Calu3 (cell line): ENCODE measurements around the gene CSMD2. TPM values are rescaled to one million over a fixed set of nuclear protein-coding genes. Genes with fewer than 3 reads are reported as not detected.

Source experiments
- BruUV-seq: library from RNA; stranded (reverse); fragments of 400-500 nt; replicated peaks from 2 replicates; lab custom pipeline; 2021; lab: Mats Ljungman, UMichigan
- CTCF ChIA-PET: fragments of 300-600 bp; sonication (Branson Sonifier 250); formaldehyde crosslinking; loops from one replicate; lab custom pipeline; 2022; ENCODE audit warnings: antibody characterized with exemption; lab: Charles Lee
- DNase-seq: peaks from one replicate; pipeline ENCODE4 v3.0.0; 2022
- H3K27ac Mint-ChIP-seq: one replicate; pipeline ENCODE4 v1.8.0; 2022; ENCODE audit warnings: mixed read lengths; ENCODE audit not compliant: unreplicated experiment
- H3K27me3 Mint-ChIP-seq: one replicate; pipeline ENCODE4 v1.8.0; 2022; ENCODE audit warnings: mixed read lengths; ENCODE audit not compliant: unreplicated experiment
- H3K36me3 Mint-ChIP-seq: one replicate; pipeline ENCODE4 v1.8.0; 2022; ENCODE audit warnings: mild to moderate bottlenecking, moderate library complexity, mixed read lengths; ENCODE audit not compliant: insufficient read depth, unreplicated experiment
- H3K4me1 Mint-ChIP-seq: one replicate; pipeline ENCODE4 v1.8.0; 2022; ENCODE audit warnings: mild to moderate bottlenecking, low read depth, mixed read lengths; ENCODE audit not compliant: unreplicated experiment
- H3K4me3 Mint-ChIP-seq: one replicate; pipeline ENCODE4 v1.8.0; 2022; ENCODE audit warnings: mild to moderate bottlenecking, low read depth, moderate library complexity, mixed read lengths; ENCODE audit not compliant: unreplicated experiment
- H3K9me3 Mint-ChIP-seq: one replicate; pipeline ENCODE4 v1.8.0; 2022; ENCODE audit warnings: low read depth, mixed read lengths; ENCODE audit not compliant: unreplicated experiment
- CTCF ChIP-seq: fragments of 200-600 bp; IDR thresholded peaks from one replicate; pipeline ENCODE4 v1.8.0; 2022; ENCODE audit warnings: antibody characterized with exemption; ENCODE audit not compliant: unreplicated experiment
- intact Hi-C: fragments of 100-400 bp; cut with micrococcal nuclease; formaldehyde crosslinking; loops from one replicate; pipeline ENCODE4 v1.10.0; 2022; ENCODE audit not compliant: unreplicated experiment
- total RNA-seq: library from RNA; stranded (reverse); gene quantifications from 2 replicates; pipeline ENCODE4 v1.2.3, GENCODE V29; 2022

Gene CSMD2
- total RNA-seq, 1 experiment from 2014 or later, result not detected

- Mint-ChIP-seq H3K27ac (no peak overlapping the region), H3K9me3 (peaks cover 9% of the 10 kb centered on the region), H3K36me3 (no peaks in the 10 kb centered on the region), H3K4me1 (no peaks in the 10 kb centered on the region), H3K4me3 (no peak overlapping the region), H3K27me3 (no peaks in the 10 kb centered on the region)
- intact Hi-C loops, result no loop called here
- DNase-seq, result no peak
- no peak for TF ChIP-seq CTCF
- BruUV-seq, result no TSS peak
- CTCF ChIA-PET, result no interaction called here
Measured at GRCh38 chr1:33943978-33944377, 221.1 kb downstream of the CSMD2 start.

- intact Hi-C loops, result no loop called here
- Mint-ChIP-seq H3K4me1 (no peaks in the 10 kb centered on the region), H3K27me3 (peaks cover 16% of the 10 kb centered on the region), H3K27ac (no peak overlapping the region), H3K9me3 (peaks cover 12% of the 10 kb centered on the region), H3K4me3 (no peak overlapping the region), H3K36me3 (no peaks in the 10 kb centered on the region)
- no peak for TF ChIP-seq CTCF
- no TSS peak for BruUV-seq
- no peak for DNase-seq
- CTCF ChIA-PET, result no interaction called here
Measured at GRCh38 chr1:33932871-33933270, 232.2 kb downstream of the CSMD2 start.

- intact Hi-C loops, result no loop called here
- Mint-ChIP-seq H3K36me3 (no peaks in the 10 kb centered on the region), H3K4me1 (no peaks in the 10 kb centered on the region), H3K4me3 (no peak overlapping the region), H3K9me3 (peaks cover 12% of the 10 kb centered on the region), H3K27ac (no peak overlapping the region), H3K27me3 (peaks cover 16% of the 10 kb centered on the region)
- no peak for DNase-seq
- TF ChIP-seq CTCF, result no peak
- BruUV-seq, result no TSS peak
- CTCF ChIA-PET, result interaction anchor here (0.6 to 0.7 kb wide), 2 partner anchors 18 to 179 kb away, joined by 3 read pairs; no protein-coding TSS in a partner anchor
Measured at GRCh38 chr1:33931111-33931475, 233.9 kb downstream of the CSMD2 start.

- intact Hi-C loops, result no loop called here
- Mint-ChIP-seq H3K4me1 (no peaks in the 10 kb centered on the region), H3K9me3 (peaks cover 14% of the 10 kb centered on the region), H3K27ac (no peak overlapping the region), H3K27me3 (peaks cover 16% of the 10 kb centered on the region), H3K36me3 (no peaks in the 10 kb centered on the region), H3K4me3 (no peak overlapping the region)
- TF ChIP-seq CTCF, result no peak
- no TSS peak for BruUV-seq
- CTCF ChIA-PET, result interaction anchor here (0.6 kb wide), 2 partner anchors 106 to 180 kb away, joined by 3 to 6 read pairs; no protein-coding TSS in a partner anchor
- no peak for DNase-seq
Measured at GRCh38 chr1:33930346-33931110, 234.5 kb downstream of the CSMD2 start.
